ENCODE measurements around the gene TMEM255B.
A peak's percentile ranks its signal among the peaks of the same experiment; 100 is the strongest.

TMEM255B gene

GRCh38 chr13:113843063-113843654 is 84.1 kb downstream of the TMEM255B start:
- H3K9ac ChIP-seq (ENCODE audit: low read depth, low read length, poor library complexity, severe bottlenecking) = no peak overlapping the region
- H3K79me2 ChIP-seq (ENCODE audit: insufficient read depth, low read length) = no peaks in the 10 kb centered on the region
- no peaks in the 10 kb centered on the region for H3K36me3 ChIP-seq (ENCODE audit: insufficient read depth, low read length)
- no peaks in the 10 kb centered on the region for H3K9me2 ChIP-seq (replicated peaks; ENCODE audit: low read depth, low read length)
- no peak overlapping the region for H3K4me2 ChIP-seq (ENCODE audit: low read depth, low read length, poor library complexity, severe bottlenecking)
- no peak overlapping the region for H3K4me3 ChIP-seq (ENCODE audit: low read length, poor library complexity, severe bottlenecking)
- TF ChIP-seq CTCF (conservative IDR thresholded peaks at IDR 0.05; ENCODE audit: low read length) (no peak), EZH2phosphoT487 (IDR thresholded peaks at IDR 0.05; ENCODE audit: borderline replicate concordance) (no peak)
- no peaks in the 10 kb centered on the region for H3K9me3 ChIP-seq (ENCODE audit: insufficient read depth, low read depth, low read length)
- H2AFZ ChIP-seq (ENCODE audit: low read length) = no peak overlapping the region
- peaks cover 15% of the 10 kb centered on the region for H3K4me1 ChIP-seq (ENCODE audit: insufficient read depth, low read length, poor library complexity, severe bottlenecking)
- H3K27me3 ChIP-seq (ENCODE audit: insufficient read depth, low read length, poor library complexity, severe bottlenecking) = no peaks in the 10 kb centered on the region
- H3F3A ChIP-seq (ENCODE audit: low read depth) = no peaks in the 10 kb centered on the region
- H4K20me1 ChIP-seq (ENCODE audit: insufficient read depth, low read length, poor library complexity, severe bottlenecking) = no peaks in the 10 kb centered on the region

- Histone ChIP-seq H3K4me2 (ENCODE audit: low read depth, low read length, poor library complexity, severe bottlenecking) (no peak overlapping the region), H3K4me3 (ENCODE audit: low read length, poor library complexity, severe bottlenecking) (no peak overlapping the region), H3K9me2 (replicated peaks; ENCODE audit: low read depth, low read length) (no peaks in the 10 kb centered on the region), H3F3A (ENCODE audit: low read depth) (no peaks in the 10 kb centered on the region), H3K9me3 (ENCODE audit: insufficient read depth, low read depth, low read length) (no peaks in the 10 kb centered on the region), H3K79me2 (ENCODE audit: insufficient read depth, low read length) (no peaks in the 10 kb centered on the region), H3K27me3 (ENCODE audit: insufficient read depth, low read length, poor library complexity, severe bottlenecking) (no peaks in the 10 kb centered on the region), H3K4me1 (ENCODE audit: insufficient read depth, low read length, poor library complexity, severe bottlenecking) (peaks cover 15% of the 10 kb centered on the region), H2AFZ (ENCODE audit: low read length) (no peak overlapping the region), H4K20me1 (ENCODE audit: insufficient read depth, low read length, poor library complexity, severe bottlenecking) (no peaks in the 10 kb centered on the region), H3K9ac (ENCODE audit: low read depth, low read length, poor library complexity, severe bottlenecking) (no peak overlapping the region), H3K36me3 (ENCODE audit: insufficient read depth, low read length) (no peaks in the 10 kb centered on the region)
- TF ChIP-seq EZH2phosphoT487 (IDR thresholded peaks at IDR 0.05; ENCODE audit: borderline replicate concordance) (no peak), CTCF (conservative IDR thresholded peaks at IDR 0.05; ENCODE audit: low read length) (0 out of 2 replicates have a peak, but pooled peaks have one; percentile 7)
Measured at GRCh38 chr13:113843864-113844556, 85.0 kb downstream of the TMEM255B start.

- no peaks in the 10 kb centered on the region for H3K79me2 ChIP-seq (ENCODE audit: insufficient read depth, low read length)
- H3K4me3 ChIP-seq (ENCODE audit: low read length, poor library complexity, severe bottlenecking) = no peak overlapping the region
- TF ChIP-seq CTCF (conservative IDR thresholded peaks at IDR 0.05; ENCODE audit: low read length) (no peak), EZH2phosphoT487 (IDR thresholded peaks at IDR 0.05; ENCODE audit: borderline replicate concordance) (no peak)
- H2AFZ ChIP-seq (ENCODE audit: low read length) = no peak overlapping the region
- H3K9me2 ChIP-seq (replicated peaks; ENCODE audit: low read depth, low read length) = no peaks in the 10 kb centered on the region
- H4K20me1 ChIP-seq (ENCODE audit: insufficient read depth, low read length, poor library complexity, severe bottlenecking) = no peaks in the 10 kb centered on the region
- no peak overlapping the region for H3K4me2 ChIP-seq (ENCODE audit: low read depth, low read length, poor library complexity, severe bottlenecking)
- H3K36me3 ChIP-seq (ENCODE audit: insufficient read depth, low read length) = no peaks in the 10 kb centered on the region
- no peaks in the 10 kb centered on the region for H3K27me3 ChIP-seq (ENCODE audit: insufficient read depth, low read length, poor library complexity, severe bottlenecking)
- H3K9ac ChIP-seq (ENCODE audit: low read depth, low read length, poor library complexity, severe bottlenecking) = no peak overlapping the region
- no peaks in the 10 kb centered on the region for H3F3A ChIP-seq (ENCODE audit: low read depth)
- H3K9me3 ChIP-seq (ENCODE audit: insufficient read depth, low read depth, low read length) = no peaks in the 10 kb centered on the region
- H3K4me1 ChIP-seq (ENCODE audit: insufficient read depth, low read length, poor library complexity, severe bottlenecking) = peaks cover 15% of the 10 kb centered on the region
Measured at GRCh38 chr13:113845055-113845454, 86.0 kb downstream of the TMEM255B start.
